C4-2B (cell line): Measurements from ENCODE around the gene NELL1.

Source experiments
- H3K27ac ChIP-seq: fragments of 450-650 bp; 2 replicates; pipeline ENCODE4 v1.5.1; 2017
- CTCF ChIP-seq: fragments of 450-650 bp; conservative IDR thresholded peaks from 2 replicates; pipeline ENCODE4 v1.5.1; 2017; ENCODE audit warnings: mild to moderate bottlenecking
- ZFX ChIP-seq: fragments of 450-650 bp; IDR thresholded peaks from 2 replicates; pipeline ENCODE4 v1.6.1; 2017

The NELL1 gene

GRCh38 chr11:20937826-20938225 lies 268.4 kb downstream of the NELL1 start:
- no peak overlapping the region for H3K27ac ChIP-seq
- TF ChIP-seq ZFX (no peak), CTCF (no peak)

DNA sequence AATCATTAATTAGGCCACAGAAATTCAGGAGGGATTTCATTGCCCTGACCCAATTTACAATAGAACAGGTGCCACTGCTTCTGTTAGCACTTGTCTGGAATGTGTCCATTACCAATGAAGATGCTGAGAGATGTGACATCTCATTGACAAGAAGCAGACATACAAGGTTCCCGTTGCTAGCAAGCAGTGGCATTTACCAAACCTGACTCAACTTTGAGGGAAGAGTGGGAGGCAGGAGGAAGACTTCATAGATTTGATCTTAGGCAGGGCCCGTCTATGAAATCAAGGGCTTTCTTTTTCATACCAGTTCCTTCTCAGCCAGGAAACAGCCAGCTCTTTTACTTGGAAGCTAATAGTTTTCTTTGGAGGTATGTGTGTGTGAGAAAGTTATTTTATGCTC lies 280.2 kb downstream of the NELL1 start:
- no peak overlapping the region for H3K27ac ChIP-seq
- no peak for TF ChIP-seq CTCF
- no peak for TF ChIP-seq ZFX

DNA sequence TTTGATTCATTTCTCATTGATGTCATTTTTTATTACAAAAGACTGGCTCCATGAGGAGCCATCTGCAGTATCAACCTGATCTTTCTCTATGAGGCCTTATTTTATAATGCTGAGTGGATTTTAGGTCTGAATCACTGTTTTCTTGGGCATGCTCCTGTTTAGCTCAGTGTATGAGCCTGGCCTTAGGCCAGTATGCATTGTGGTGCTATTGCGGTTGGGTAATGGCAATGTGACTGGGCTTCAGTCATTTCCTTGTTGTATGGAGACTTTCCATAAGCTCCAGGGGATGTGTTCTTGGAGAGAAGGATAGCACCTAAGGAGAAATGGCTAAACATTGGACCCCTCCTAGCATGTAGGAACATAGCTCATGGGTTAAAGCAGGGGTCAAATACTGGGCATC lies 293.2 kb downstream of the NELL1 start:
- H3K27ac ChIP-seq: no peak overlapping the region
- no peak for TF ChIP-seq ZFX
- TF ChIP-seq CTCF: no peak

DNA sequence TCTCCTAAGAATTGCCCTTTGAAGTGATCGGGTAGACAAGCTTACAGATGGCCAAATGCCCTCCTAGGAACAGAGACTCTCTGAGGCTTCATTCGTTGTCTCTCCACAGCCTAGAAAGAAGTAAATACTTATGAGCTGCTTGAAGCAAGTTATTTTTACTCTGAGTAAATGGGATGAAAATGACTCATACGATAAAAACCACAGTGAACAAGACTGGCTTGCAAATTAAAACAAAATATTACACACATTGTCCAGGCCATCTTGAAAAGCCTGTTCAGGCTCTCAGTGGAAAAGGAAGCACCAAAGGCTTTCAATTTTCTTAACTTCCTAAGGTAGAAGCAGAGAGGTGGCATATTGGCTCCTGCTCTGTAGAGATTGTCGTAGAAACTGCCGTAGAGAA lies 294.2 kb downstream of the NELL1 start:
- no peak overlapping the region for H3K27ac ChIP-seq
- TF ChIP-seq ZFX: no peak

DNA sequence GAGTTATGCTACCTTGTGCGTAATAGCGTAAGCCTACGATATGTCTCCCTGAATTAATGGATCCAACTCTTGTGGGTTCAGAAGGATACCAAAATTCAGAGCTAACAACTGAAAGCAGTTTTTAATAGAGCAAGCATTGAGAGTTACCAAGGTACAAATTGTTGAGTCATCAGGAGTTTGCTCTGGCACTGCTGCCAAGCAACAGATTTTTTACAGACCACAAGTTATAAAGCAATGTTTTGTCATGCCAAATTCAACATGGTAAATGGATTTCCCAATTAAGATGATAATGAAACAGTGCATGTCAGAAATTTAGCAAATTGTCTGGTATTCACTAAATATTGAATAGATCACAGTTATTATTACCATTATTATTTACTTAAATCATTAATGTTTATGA lies 295.6 kb downstream of the NELL1 start:
- no peak overlapping the region for H3K27ac ChIP-seq
- TF ChIP-seq ZFX: no peak
- no peak for TF ChIP-seq CTCF

DNA sequence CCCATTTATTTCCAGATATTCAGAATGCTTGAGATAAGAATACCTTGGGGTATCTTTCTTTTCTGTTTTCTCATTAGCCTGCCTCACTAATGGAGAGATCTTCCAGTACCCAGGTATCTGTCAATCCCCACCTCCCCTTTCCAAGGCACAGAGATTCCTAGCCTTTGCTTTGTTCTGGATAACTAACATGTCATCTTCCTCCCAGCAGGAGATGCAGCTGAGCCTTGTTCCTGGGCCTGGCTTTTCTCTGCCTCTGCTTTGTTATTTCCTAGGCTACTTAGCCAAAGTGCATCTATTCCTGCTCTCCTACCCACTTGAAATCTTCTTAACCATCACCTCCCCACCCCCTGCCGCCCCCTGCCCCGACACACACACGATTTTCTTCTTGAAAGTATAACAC lies 297.1 kb downstream of the NELL1 start:
- H3K27ac ChIP-seq: no peak overlapping the region
- TF ChIP-seq ZFX (no peak), CTCF (no peak)

DNA sequence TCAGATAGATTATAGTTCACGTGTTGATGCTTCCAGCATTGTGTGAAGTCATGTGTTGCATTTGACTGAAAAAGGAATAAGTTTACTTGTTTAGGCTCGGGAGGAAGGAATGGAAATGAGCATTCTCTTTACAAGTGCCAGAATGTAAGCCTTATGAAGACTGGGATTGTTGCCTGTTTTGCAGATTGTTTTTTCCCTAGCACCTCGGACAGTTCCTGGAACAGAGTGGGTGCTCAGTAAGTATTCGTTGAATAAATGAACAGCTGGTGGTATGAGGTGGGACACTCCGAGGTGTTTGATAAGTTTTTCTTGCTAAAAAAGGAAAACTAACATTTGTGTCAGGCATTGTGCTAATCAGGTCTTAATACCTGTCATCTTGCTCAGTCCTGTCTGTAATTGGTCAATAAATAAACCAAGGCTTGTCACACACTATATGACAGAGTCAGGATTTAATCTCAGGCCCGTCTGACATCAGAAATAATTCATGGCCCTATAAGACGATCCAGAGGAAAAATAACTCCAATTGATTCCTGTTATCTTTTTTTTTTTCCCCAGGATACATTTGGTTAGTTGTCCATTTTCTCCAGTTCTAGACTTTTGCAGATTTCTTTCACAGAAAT lies 304.7 kb downstream of the NELL1 start:
- no peak for TF ChIP-seq CTCF
- H3K27ac ChIP-seq: no peak overlapping the region

DNA sequence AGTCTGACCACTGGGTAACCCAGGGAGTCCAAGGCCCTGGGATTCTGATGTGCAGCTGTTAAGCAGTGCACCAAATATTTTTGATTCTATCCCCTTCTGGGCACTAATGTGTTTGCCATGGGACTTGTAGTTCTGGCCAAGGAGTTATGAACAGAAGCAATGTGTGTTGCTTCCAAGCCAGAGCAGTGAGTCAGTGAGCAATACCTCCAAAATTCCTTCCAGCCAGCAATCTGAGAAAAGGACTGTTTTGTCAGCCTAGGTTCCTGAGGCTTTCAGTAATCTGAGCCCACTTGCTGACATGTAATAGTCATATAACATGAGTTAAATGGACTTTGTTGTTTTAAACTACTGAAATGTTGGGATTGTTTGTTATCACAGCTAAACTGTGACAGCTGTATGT lies 311.4 kb downstream of the NELL1 start:
- TF ChIP-seq ZFX: no peak
- TF ChIP-seq CTCF: no peak
- no peak overlapping the region for H3K27ac ChIP-seq
